ENCODE measurements around the gene UNC5A. TPM values are rescaled to one million over a fixed set of nuclear protein-coding genes. Genes with fewer than 3 reads are reported as not detected.

The UNC5A gene
- total and polyA plus RNA-seq, 3 donors from 2014 or later: 1.7 to 2.0 (median 1.8) TPM

- no peak overlapping the region for H3K27ac ChIP-seq
- no peaks in the 10 kb centered on the region for H3K9me3 ChIP-seq
- WGBS, 2 donors: 64 to 81% methylated on average over 10 to 12 of the region's 12 CpGs
- H3K4me1 ChIP-seq: no peaks in the 10 kb centered on the region
- no peaks in the 10 kb centered on the region for H3K27me3 ChIP-seq
- intact Hi-C loops (cut with DNase I; ENCODE audit: low total_unique reads): no loop called here
- TF ChIP-seq POLR2A (IDR thresholded peaks at IDR 0.05): no peak
- TF ChIP-seq CTCF (IDR thresholded peaks at IDR 0.05): no peak
- DNase-seq: no peak
- H3K36me3 ChIP-seq (ENCODE audit: low read depth, missing control alignments): no peaks in the 10 kb centered on the region
- no peak overlapping the region for H3K4me3 ChIP-seq
Measured at GRCh38 chr5:176851380-176851779, 41.0 kb downstream of the UNC5A start.

- intact Hi-C loops (cut with DNase I; ENCODE audit: low total_unique reads): no loop called here
- 50 to 64% methylated on average over 10 to 17 of the region's 17 CpGs for WGBS, 2 donors
- TF ChIP-seq POLR2A (IDR thresholded peaks at IDR 0.05) (no peak), CTCF (IDR thresholded peaks at IDR 0.05) (no peak)
- no peak for DNase-seq
- Histone ChIP-seq H3K4me3 (no peak overlapping the region), H3K27ac (no peak overlapping the region), H3K36me3 (ENCODE audit: low read depth, missing control alignments) (no peaks in the 10 kb centered on the region), H3K4me1 (no peaks in the 10 kb centered on the region), H3K9me3 (no peaks in the 10 kb centered on the region), H3K27me3 (no peaks in the 10 kb centered on the region)
Measured at GRCh38 chr5:176851871-176852658, 41.7 kb downstream of the UNC5A start.

- 78 to 83% methylated on average over 17 to 20 of the region's 20 CpGs for WGBS, 2 donors
- no peak for DNase-seq
- H3K27me3 ChIP-seq: no peaks in the 10 kb centered on the region
Measured at GRCh38 chr5:176853151-176853778, 42.9 kb downstream of the UNC5A start.

GRCh38 chr5:176854164-176854563 lies 43.8 kb downstream of the UNC5A start:
- 50 to 71% methylated on average over 8 of the region's 8 CpGs for WGBS, 2 donors

More at GRCh38 chr5:176853151-176853778, 42.9 kb downstream of the UNC5A start:
- H3K36me3 ChIP-seq (ENCODE audit: low read depth, missing control alignments): no peaks in the 10 kb centered on the region
- no peak overlapping the region for H3K4me3 ChIP-seq
- H3K4me1 ChIP-seq: no peaks in the 10 kb centered on the region
- TF ChIP-seq POLR2A (IDR thresholded peaks at IDR 0.05): no peak
- no peak for TF ChIP-seq CTCF (IDR thresholded peaks at IDR 0.05)
- no peaks in the 10 kb centered on the region for H3K9me3 ChIP-seq
- H3K27ac ChIP-seq: no peak overlapping the region
- intact Hi-C loops (cut with DNase I; ENCODE audit: low total_unique reads): no loop called here

More at GRCh38 chr5:176854164-176854563, 43.8 kb downstream of the UNC5A start:
- Histone ChIP-seq H3K9me3 (no peaks in the 10 kb centered on the region), H3K27me3 (no peaks in the 10 kb centered on the region), H3K4me1 (no peaks in the 10 kb centered on the region), H3K36me3 (ENCODE audit: low read depth, missing control alignments) (no peaks in the 10 kb centered on the region), H3K4me3 (no peak overlapping the region), H3K27ac (no peak overlapping the region)
- no peak for TF ChIP-seq POLR2A (IDR thresholded peaks at IDR 0.05)
- no peak for TF ChIP-seq CTCF (IDR thresholded peaks at IDR 0.05)
- intact Hi-C loops (cut with DNase I; ENCODE audit: low total_unique reads): no loop called here
- no peak for DNase-seq

Measured in testis (tissue), 3 donors.